HepG2 (cell line): ENCODE data around the gene PAIP1. TPM values are rescaled to one million over a fixed set of nuclear protein-coding genes. Genes with fewer than 3 reads are reported as not detected.

ENCODE experiments used
- FOXJ3 ChIP-seq: sonication (generic); formaldehyde crosslinking; IDR thresholded peaks from 2 replicates; pipeline ENCODE4 v1.4.0; 2020; ENCODE audit warnings: missing genetic modification reagents, mild to moderate bottlenecking, borderline replicate concordance
- GABPA ChIP-seq, 2 experiments: IDR thresholded peaks; 2 replicates each; pipeline ENCODE4 v1.6.1; 2011 to 2016; ENCODE audit warnings: low read depth in 2 of 2, low read length in 1 of 2, missing biosample characterization in 1 of 2, missing genetic modification characterization in 1 of 2
- GABPB1 ChIP-seq: IDR thresholded peaks from 2 replicates; pipeline ENCODE4 v1.6.1; 2016; ENCODE audit warnings: mild to moderate bottlenecking, missing genetic modification reagents, moderate library complexity, missing compliant biosample characterization
- JUNB ChIP-seq: sonication (generic); formaldehyde crosslinking; IDR thresholded peaks from 2 replicates; pipeline ENCODE4 v1.8.0; 2022; ENCODE audit warnings: missing genetic modification reagents, mild to moderate bottlenecking, borderline replicate concordance
- KMT2B ChIP-seq: IDR thresholded peaks from 2 replicates; pipeline ENCODE4 v1.6.1; 2016; ENCODE audit warnings: missing genetic modification reagents, missing compliant biosample characterization
- MIER2 ChIP-seq: IDR thresholded peaks from 2 replicates; pipeline ENCODE4 v1.6.1; 2016; ENCODE audit warnings: missing biosample characterization, missing genetic modification reagents
- RXRB ChIP-seq: IDR thresholded peaks from 2 replicates; pipeline ENCODE4 v1.6.1; 2016; ENCODE audit warnings: borderline replicate concordance, missing genetic modification reagents, missing compliant biosample characterization
- SYNCRIP ChIP-seq: fragments of 200-400 bp; formaldehyde crosslinking; IDR thresholded peaks from 2 replicates; pipeline ENCODE4 v1.6.1; 2018; ENCODE audit warnings: mild to moderate bottlenecking, low read depth, low read length; ENCODE audit not compliant: insufficient read depth
- ZNF510 ChIP-seq: sonication (generic); formaldehyde crosslinking; IDR thresholded peaks from 2 replicates; pipeline ENCODE4 v1.4.0; 2020; ENCODE audit warnings: low read depth, mild to moderate bottlenecking, missing genetic modification reagents
- ZNF746 ChIP-seq: sonication (generic); formaldehyde crosslinking; IDR thresholded peaks from 2 replicates; pipeline ENCODE4 v1.8.0; 2022; ENCODE audit warnings: mild to moderate bottlenecking, missing genetic modification reagents
- ZNF780A ChIP-seq: sonication (generic); formaldehyde crosslinking; IDR thresholded peaks from 2 replicates; pipeline ENCODE4 v1.8.0; 2022; ENCODE audit warnings: mild to moderate bottlenecking, missing genetic modification reagents, moderate library complexity
- polyA plus RNA-seq, 8 experiments: library from polyadenylated mRNA; depleted of rRNA in 3 of 8; stranded (reverse) in 7 of 8; unstranded in 1 of 8; fragments of >200 nt; fragmentation: Illumina TruSeq in 4 of 8; extraction: Trizol in 4 of 8; gene quantifications; 2 replicates each; pipeline versions ENCODE4 v1.2.1 to v1.2.3, GENCODE V29; 2011 to 2016; ENCODE audit warnings: low read depth in 4 of 8, missing spikeins in 1 of 8, mixed read lengths in 1 of 8; ENCODE audit not compliant: insufficient read depth in 1 of 8
- total RNA-seq, 5 experiments: library from RNA; depleted of rRNA; stranded (reverse); fragments of >200 nt; fragmentation: Illumina TruSeq; extraction: Trizol; gene quantifications; 2 replicates each; pipeline ENCODE4 v1.2.3, GENCODE V29; 2016; ENCODE audit warnings: low read depth in 1 of 5
- TF ChIP-seq, protein P1 (sequence below): IDR thresholded peaks from 2 replicates; pipeline ENCODE4 v1.6.1; 2016; ENCODE audit warnings: missing compliant biosample characterization, missing genetic modification reagents, borderline replicate concordance
- TF ChIP-seq, protein P2 (sequence below): sonication (generic); formaldehyde crosslinking; IDR thresholded peaks from 2 replicates; pipeline ENCODE4 v1.8.0; 2022; ENCODE audit warnings: low read depth, missing genetic modification reagents
- TF ChIP-seq, protein P3 (sequence below): sonication (generic); formaldehyde crosslinking; IDR thresholded peaks from 2 replicates; pipeline ENCODE4 v1.4.0; 2020; ENCODE audit warnings: missing genetic modification reagents
- TF ChIP-seq, protein P4 (sequence below): sonication (generic); formaldehyde crosslinking; IDR thresholded peaks from one replicate; pipeline ENCODE4 v1.5.1; 2020; ENCODE audit warnings: mild to moderate bottlenecking, missing genetic modification reagents; ENCODE audit errors: not compliant biosample characterization

The PAIP1 gene
- total and polyA plus RNA-seq, 2 of the 13 experiments (the other 11 are each of a cell fraction or from before 2014, with no cell fraction given), result 96.6 to 116 TPM

DNA sequence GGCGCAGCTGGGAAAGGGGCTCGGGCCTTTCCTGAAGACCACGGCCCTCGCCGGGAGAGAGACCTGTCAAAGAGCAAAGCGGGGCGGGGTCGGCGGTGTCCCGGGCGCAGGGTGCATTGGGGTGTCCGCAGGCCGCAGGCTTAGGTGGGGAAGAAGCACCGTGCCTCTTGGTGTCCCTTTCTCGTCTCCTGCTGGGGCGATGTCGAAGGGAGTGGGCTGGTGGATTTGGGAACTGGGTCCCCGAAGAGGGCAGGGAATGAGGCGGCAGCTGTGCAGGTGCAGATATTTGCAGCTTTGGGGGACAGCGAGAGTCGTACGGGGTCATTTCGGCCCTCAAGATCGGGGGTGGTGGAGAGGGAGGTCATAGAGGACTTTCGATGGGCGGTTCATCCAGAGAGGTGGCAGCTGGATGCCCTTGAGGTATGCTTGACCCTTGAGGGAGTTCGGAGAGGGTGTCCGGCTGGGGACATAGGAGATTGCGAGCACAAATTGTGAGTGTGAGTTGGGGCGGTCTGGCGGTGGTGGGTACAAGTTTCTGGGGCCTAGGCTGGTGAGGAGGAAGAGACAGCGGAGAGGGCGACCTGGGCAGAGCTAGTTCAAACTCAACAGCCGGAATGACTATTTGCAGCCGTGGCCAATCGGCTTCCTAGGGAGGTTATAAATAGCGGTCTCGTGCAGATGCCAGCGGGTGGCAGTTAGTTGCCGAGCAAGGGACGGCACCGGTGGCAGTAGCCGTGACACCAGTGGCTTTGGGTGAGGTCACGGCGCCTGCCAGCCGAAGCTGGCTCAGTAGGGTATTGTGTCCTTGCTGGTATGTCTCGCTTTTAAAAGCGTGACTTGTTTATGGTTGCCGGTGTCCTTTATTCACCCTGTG, 46.7 kb upstream of the PAIP1 start (continued):
- TF ChIP-seq SYNCRIP (no peak), JUNB (CRISPR knock-in tag) (no peak), KMT2B (CRISPR knock-in tag) (0 out of 2 replicates have a peak, but pooled peaks have one; percentile 2), ZNF510 (CRISPR knock-in tag) (no peak), RXRB (CRISPR knock-in tag) (peak; percentile 6; the same call in 1 of the 2 replicates), GABPB1 (CRISPR knock-in tag) (peak; percentile 13; the same call in 1 of the 2 replicates), MIER2 (CRISPR knock-in tag) (no peak), ZNF746 (CRISPR knock-in tag) (no peak), ZNF780A (CRISPR knock-in tag) (peak; percentile 63; the same call in 1 of the 2 replicates), GABPA (IDR thresholded peaks at IDR 0.05; ENCODE audit: low read depth, low read length) (no peak), GABPA (CRISPR knock-in tag; IDR thresholded peaks at IDR 0.05; ENCODE audit: low read depth) (0 out of 2 replicates have a peak, but pooled peaks have one; percentile 27), FOXJ3 (CRISPR knock-in tag) (no peak)
- TF ChIP-seq, protein P1, sequence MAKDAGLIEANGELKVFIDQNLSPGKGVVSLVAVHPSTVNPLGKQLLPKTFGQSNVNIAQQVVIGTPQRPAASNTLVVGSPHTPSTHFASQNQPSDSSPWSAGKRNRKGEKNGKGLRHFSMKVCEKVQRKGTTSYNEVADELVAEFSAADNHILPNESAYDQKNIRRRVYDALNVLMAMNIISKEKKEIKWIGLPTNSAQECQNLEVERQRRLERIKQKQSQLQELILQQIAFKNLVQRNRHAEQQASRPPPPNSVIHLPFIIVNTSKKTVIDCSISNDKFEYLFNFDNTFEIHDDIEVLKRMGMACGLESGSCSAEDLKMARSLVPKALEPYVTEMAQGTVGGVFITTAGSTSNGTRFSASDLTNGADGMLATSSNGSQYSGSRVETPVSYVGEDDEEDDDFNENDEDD (CRISPR knock-in tag), result no peak
- TF ChIP-seq, protein P2, sequence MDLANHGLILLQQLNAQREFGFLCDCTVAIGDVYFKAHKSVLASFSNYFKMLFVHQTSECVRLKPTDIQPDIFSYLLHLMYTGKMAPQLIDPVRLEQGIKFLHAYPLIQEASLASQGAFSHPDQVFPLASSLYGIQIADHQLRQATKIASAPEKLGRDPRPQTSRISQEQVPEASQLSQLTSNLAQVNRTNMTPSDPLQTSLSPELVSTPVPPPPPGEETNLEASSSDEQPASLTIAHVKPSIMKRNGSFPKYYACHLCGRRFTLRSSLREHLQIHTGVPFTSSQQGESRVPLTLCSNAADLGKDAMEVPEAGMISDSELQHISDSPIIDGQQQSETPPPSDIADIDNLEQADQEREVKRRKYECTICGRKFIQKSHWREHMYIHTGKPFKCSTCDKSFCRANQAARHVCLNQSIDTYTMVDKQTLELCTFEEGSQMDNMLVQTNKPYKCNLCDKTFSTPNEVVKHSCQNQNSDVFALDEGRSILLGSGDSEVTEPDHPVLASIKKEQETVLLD, result peak; percentile 58
- TF ChIP-seq, protein P3, sequence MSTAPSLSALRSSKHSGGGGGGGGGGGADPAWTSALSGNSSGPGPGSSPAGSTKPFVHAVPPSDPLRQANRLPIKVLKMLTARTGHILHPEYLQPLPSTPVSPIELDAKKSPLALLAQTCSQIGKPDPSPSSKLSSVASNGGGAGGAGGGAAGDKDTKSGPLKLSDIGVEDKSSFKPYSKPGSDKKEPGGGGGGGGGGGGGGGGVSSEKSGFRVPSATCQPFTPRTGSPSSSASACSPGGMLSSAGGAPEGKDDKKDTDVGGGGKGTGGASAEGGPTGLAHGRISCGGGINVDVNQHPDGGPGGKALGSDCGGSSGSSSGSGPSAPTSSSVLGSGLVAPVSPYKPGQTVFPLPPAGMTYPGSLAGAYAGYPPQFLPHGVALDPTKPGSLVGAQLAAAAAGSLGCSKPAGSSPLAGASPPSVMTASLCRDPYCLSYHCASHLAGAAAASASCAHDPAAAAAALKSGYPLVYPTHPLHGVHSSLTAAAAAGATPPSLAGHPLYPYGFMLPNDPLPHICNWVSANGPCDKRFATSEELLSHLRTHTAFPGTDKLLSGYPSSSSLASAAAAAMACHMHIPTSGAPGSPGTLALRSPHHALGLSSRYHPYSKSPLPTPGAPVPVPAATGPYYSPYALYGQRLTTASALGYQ, result no peak
- TF ChIP-seq, protein P4, sequence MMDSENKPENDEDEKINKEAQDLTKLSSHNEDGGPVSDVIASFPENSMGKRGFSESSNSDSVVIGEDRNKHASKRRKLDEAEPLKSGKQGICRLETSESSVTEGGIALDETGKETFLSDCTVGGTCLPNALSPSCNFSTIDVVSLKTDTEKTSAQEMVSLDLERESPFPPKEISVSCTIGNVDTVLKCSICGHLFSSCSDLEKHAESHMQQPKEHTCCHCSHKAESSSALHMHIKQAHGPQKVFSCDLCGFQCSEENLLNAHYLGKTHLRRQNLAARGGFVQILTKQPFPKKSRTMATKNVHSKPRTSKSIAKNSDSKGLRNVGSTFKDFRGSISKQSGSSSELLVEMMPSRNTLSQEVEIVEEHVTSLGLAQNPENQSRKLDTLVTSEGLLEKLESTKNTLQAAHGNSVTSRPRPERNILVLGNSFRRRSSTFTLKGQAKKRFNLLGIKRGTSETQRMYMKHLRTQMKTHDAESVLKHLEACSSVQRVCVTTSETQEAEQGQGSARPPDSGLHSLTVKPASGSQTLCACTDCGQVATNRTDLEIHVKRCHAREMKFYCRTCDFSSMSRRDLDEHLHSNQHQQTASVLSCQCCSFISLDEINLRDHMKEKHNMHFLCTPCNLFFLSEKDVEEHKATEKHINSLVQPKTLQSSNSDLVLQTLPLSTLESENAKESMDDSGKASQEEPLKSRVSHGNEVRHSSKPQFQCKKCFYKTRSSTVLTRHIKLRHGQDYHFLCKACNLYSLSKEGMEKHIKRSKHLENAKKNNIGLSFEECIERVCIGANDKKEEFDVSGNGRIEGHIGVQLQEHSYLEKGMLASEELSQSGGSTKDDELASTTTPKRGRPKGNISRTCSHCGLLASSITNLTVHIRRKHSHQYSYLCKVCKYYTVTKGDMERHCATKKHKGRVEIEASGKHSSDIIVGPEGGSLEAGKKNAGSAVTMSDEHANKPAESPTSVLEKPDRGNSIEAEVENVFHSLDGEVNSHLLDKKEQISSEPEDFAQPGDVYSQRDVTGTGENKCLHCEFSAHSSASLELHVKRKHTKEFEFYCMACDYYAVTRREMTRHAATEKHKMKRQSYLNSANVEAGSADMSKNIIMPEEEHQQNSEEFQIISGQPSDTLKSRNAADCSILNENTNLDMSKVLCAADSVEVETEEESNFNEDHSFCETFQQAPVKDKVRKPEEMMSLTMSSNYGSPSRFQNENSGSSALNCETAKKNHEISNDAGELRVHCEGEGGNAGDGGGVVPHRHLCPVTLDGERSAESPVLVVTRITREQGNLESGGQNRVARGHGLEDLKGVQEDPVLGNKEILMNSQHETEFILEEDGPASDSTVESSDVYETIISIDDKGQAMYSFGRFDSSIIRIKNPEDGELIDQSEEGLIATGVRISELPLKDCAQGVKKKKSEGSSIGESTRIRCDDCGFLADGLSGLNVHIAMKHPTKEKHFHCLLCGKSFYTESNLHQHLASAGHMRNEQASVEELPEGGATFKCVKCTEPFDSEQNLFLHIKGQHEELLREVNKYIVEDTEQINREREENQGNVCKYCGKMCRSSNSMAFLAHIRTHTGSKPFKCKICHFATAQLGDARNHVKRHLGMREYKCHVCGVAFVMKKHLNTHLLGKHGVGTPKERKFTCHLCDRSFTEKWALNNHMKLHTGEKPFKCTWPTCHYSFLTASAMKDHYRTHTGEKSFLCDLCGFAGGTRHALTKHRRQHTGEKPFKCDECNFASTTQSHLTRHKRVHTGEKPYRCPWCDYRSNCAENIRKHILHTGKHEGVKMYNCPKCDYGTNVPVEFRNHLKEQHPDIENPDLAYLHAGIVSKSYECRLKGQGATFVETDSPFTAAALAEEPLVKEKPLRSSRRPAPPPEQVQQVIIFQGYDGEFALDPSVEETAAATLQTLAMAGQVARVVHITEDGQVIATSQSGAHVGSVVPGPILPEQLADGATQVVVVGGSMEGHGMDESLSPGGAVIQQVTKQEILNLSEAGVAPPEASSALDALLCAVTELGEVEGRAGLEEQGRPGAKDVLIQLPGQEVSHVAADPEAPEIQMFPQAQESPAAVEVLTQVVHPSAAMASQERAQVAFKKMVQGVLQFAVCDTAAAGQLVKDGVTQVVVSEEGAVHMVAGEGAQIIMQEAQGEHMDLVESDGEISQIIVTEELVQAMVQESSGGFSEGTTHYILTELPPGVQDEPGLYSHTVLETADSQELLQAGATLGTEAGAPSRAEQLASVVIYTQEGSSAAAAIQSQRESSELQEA (CRISPR knock-in tag), result no peak
